Measurements from ENCODE around the gene ESD. TPM values are rescaled to one million over a fixed set of nuclear protein-coding genes. Genes with fewer than 3 reads are reported as not detected.

The ESD gene
- total and polyA plus RNA-seq, 11 donors, result 89.7 to 113 (median 103) TPM

DNA sequence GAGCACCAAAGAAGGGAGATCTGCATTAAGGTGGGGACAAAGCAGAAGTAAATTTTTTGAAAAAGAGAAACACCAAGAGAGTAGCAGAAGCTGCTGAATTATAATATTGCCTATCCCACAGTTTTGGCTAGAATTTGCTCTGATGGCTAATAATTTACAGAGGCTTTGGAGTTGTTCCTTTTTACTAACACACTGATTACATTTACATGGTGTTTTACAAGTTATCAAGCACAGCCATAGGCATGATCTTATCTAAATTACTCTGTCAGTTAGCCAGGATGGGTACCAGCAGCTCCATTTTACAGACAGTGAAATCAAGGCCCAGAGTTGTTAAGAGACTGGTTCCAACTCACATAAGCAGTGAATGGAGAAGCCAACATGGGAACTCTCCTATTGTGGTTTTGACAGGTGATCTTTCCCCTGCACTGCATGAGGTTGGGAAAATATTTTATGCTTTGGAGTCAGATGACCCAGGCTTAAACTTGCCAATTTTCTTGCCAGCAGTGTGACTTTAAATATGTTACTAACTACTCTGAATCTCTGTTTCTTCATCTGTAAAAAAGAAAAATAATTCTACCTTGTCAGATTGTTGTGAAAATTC is 33.5 kb upstream of the ESD start:
- intact Hi-C loops (cut with DNase I), result loop anchor here (5.0 to 10.0 kb wide), 4 partner anchors 764 to 947 kb away; no protein-coding TSS in a partner anchor
- H3K4me3 ChIP-seq, result no peak overlapping the region
- no peak for DNase-seq
- no peak for TF ChIP-seq POLR2A (IDR thresholded peaks at IDR 0.05)
- TF ChIP-seq, protein P1, sequence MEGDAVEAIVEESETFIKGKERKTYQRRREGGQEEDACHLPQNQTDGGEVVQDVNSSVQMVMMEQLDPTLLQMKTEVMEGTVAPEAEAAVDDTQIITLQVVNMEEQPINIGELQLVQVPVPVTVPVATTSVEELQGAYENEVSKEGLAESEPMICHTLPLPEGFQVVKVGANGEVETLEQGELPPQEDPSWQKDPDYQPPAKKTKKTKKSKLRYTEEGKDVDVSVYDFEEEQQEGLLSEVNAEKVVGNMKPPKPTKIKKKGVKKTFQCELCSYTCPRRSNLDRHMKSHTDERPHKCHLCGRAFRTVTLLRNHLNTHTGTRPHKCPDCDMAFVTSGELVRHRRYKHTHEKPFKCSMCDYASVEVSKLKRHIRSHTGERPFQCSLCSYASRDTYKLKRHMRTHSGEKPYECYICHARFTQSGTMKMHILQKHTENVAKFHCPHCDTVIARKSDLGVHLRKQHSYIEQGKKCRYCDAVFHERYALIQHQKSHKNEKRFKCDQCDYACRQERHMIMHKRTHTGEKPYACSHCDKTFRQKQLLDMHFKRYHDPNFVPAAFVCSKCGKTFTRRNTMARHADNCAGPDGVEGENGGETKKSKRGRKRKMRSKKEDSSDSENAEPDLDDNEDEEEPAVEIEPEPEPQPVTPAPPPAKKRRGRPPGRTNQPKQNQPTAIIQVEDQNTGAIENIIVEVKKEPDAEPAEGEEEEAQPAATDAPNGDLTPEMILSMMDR (IDR thresholded peaks at IDR 0.05), result no peak
- H3K27ac ChIP-seq, result no peak overlapping the region
- ATAC-seq, result no peak
- H3K9me3 ChIP-seq, result no peaks in the 10 kb centered on the region
- H3K4me1 ChIP-seq, result no peaks in the 10 kb centered on the region
- no peaks in the 10 kb centered on the region for H3K27me3 ChIP-seq
- no peaks in the 10 kb centered on the region for H3K36me3 ChIP-seq

DNA sequence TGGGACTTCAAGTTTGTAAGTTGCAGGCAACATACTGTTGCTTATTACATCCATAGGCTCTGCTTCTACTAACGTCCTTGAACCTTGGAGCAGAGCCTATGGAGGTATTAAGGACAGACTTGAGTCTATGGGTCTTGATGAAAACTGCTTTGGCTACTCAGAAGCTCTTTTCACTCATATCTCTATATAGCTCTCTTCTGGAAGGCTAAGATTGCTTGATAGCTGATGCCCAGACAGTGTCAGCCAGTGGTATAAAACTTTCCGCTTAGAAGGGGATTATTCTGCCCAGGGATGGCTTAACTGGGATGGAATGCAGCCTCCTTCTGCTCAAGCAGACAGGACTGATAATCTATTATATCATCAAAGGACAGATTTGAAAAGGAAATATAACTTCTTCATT is 25.6 kb upstream of the ESD start:
- Histone ChIP-seq H3K9me3 (no peaks in the 10 kb centered on the region), H3K4me1 (no peaks in the 10 kb centered on the region), H3K27ac (no peak overlapping the region), H3K27me3 (peaks cover 0 to 4% (median 0%) of the 10 kb centered on the region in 9 donors), H3K4me3 (no peak overlapping the region), H3K36me3 (no peaks in the 10 kb centered on the region)
- intact Hi-C loops (cut with DNase I), result no loop called here
- no peak for TF ChIP-seq POLR2A (IDR thresholded peaks at IDR 0.05)
- TF ChIP-seq, protein P1 (IDR thresholded peaks at IDR 0.05), result no peak
- WGBS, 4 donors, result 80 to 86% (median 83%) methylated on average over 2 of the region's 2 CpGs
- DNase-seq (no peak), ATAC-seq (no peak)

DNA sequence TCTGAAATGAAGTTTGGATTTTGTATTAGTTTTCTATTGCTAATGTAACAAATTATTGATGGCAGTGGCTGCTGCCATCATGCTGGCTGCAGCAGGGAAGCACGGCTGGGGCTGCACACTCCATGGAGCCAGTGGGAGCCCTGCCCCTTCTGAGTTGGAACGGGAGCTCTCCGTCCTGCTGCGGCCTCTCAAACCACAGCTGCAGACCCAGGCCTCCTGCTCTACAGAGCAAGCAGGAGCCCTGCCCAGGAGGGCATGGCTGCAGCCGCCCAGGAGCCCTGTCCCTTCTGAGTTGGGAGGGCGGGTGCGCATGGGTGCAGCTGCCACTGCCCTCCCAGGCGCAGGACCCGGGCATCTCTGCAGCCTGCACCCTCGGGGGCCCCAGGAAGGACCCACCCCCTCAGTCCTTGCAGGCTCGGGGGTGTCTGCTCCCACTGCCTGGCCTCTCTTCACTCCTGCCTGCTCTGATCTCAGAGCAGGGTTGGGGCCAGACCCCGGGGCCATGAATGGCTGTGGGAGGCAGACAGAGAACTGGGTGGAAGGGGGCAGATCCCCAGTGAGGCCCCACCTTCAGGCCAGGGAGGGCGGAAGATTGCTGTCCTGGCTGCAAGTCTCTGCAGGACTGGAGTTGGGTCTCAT is 21.0 kb upstream of the ESD start:
- no peak for DNase-seq
- TF ChIP-seq, protein P1 (IDR thresholded peaks at IDR 0.05), result no peak
- TF ChIP-seq POLR2A (IDR thresholded peaks at IDR 0.05), result no peak

DNA sequence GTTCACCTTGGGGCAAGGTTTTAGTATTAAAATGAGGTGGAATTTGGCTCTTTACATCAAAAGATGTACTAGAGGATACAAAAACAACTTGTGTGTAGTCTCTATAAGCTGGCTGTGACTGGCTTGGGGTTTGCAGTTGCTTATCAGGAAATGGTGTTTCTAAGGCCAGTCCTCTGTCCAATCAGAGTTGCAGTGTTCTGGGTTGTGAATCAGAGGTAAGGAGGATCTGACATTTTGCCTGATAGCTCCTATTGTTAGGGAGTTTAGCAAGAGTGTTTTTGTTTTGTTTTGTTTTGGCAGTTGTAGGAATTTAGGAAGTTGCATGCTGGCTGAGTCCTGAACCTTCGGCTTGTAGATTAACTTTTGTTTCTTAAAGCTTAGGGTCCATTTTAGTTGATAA is 20.1 kb upstream of the ESD start:
- Histone ChIP-seq H3K27me3 (peaks cover 0 to 4% (median 0%) of the 10 kb centered on the region in 9 donors), H3K36me3 (no peaks in the 10 kb centered on the region), H3K9me3 (peaks cover 0 to 13% (median 6%) of the 10 kb centered on the region in 12 donors), H3K4me3 (no peak overlapping the region), H3K27ac (no peak overlapping the region), H3K4me1 (no peaks in the 10 kb centered on the region)
- no peak for DNase-seq
- ATAC-seq, result peak in 2 of 4 donors; percentile 58 to 66
- WGBS, 4 donors, result 39 to 65% (median 54%) methylated on average over 1 of the region's 1 CpG
- intact Hi-C loops (cut with DNase I), result no loop called here
- no peak for TF ChIP-seq POLR2A (IDR thresholded peaks at IDR 0.05)
- TF ChIP-seq, protein P1 (IDR thresholded peaks at IDR 0.05), result no peak

More for the DNA sequence above, 21.0 kb upstream of the ESD start:
- no peak overlapping the region for H3K27ac ChIP-seq
- 78 to 89% (median 89%) methylated on average over 6 to 13 of the region's 13 CpGs for WGBS, 4 donors
- no peaks in the 10 kb centered on the region for H3K36me3 ChIP-seq
- no peak overlapping the region for H3K4me3 ChIP-seq
- H3K4me1 ChIP-seq, result no peaks in the 10 kb centered on the region
- no peak for ATAC-seq
- intact Hi-C loops (cut with DNase I), result no loop called here
- peaks cover 0 to 4% (median 0%) of the 10 kb centered on the region in 12 donors for H3K9me3 ChIP-seq
- H3K27me3 ChIP-seq, result peaks cover 0 to 4% (median 0%) of the 10 kb centered on the region in 9 donors

Data from heart left ventricle (tissue), 16 donors.